ENCODE measurements around the gene HSPA12A.
A peak's percentile ranks its signal among the peaks of the same experiment; 100 is the strongest.

Gene HSPA12A

GRCh38 chr10:116665541-116666125 lies 76.7 kb downstream of the HSPA12A start:
- peak; percentile 56 for DNase-seq

- DNase-seq: no peak
Observed at GRCh38 chr10:116664631-116665030, 77.7 kb downstream of the HSPA12A start.

GRCh38 chr10:116663342-116663741 lies 79.0 kb downstream of the HSPA12A start:
- DNase-seq: no peak

GRCh38 chr10:116660860-116661259 lies 81.5 kb downstream of the HSPA12A start:
- no peak for DNase-seq

GRCh38 chr10:116659049-116659670 lies 83.2 kb downstream of the HSPA12A start:
- DNase-seq: no peak

- no peak for DNase-seq
Observed at GRCh38 chr10:116657863-116658551, 84.4 kb downstream of the HSPA12A start.

GRCh38 chr10:116656044-116656443 lies 86.3 kb downstream of the HSPA12A start:
- DNase-seq: no peak

- DNase-seq: no peak
Observed at GRCh38 chr10:116655568-116655967, 86.8 kb downstream of the HSPA12A start.

- DNase-seq: no peak
Observed at GRCh38 chr10:116654816-116655215, 87.5 kb downstream of the HSPA12A start.

- no peak for DNase-seq
Observed at GRCh38 chr10:116653885-116654284, 88.5 kb downstream of the HSPA12A start.

- DNase-seq: no peak
Observed at GRCh38 chr10:116648903-116649302, 93.5 kb downstream of the HSPA12A start.

- no peak for DNase-seq
Observed at GRCh38 chr10:116646502-116646901, 95.9 kb downstream of the HSPA12A start.

- no peak for DNase-seq
Observed at GRCh38 chr10:116637830-116638229, 104.5 kb downstream of the HSPA12A start.

GRCh38 chr10:116636976-116637375 lies 105.4 kb downstream of the HSPA12A start:
- no peak for DNase-seq

GRCh38 chr10:116636385-116636784 lies 106.0 kb downstream of the HSPA12A start:
- no peak for DNase-seq

- DNase-seq: no peak
Observed at GRCh38 chr10:116634126-116634975, 108.0 kb downstream of the HSPA12A start.

- DNase-seq: no peak
Observed at GRCh38 chr10:116633216-116633600, 109.2 kb downstream of the HSPA12A start.

- DNase-seq: peak; percentile 50
Observed at GRCh38 chr10:116632596-116633215, 109.7 kb downstream of the HSPA12A start.

GRCh38 chr10:116631871-116632295 lies 110.5 kb downstream of the HSPA12A start:
- no peak for DNase-seq

GRCh38 chr10:116630020-116630419 lies 112.3 kb downstream of the HSPA12A start:
- no peak for DNase-seq

- DNase-seq: no peak
Observed at GRCh38 chr10:116629340-116629739, 113.0 kb downstream of the HSPA12A start.

- peak; percentile 25 for DNase-seq
Observed at GRCh38 chr10:116627386-116627933, 114.9 kb downstream of the HSPA12A start.

- DNase-seq: no peak
Observed at GRCh38 chr10:116626815-116627214, 115.6 kb downstream of the HSPA12A start.
